Breast epithelium (tissue), 4 donors: ENCODE results near the gene ZNF599. TPM values are rescaled to one million over a fixed set of nuclear protein-coding genes. Genes with fewer than 3 reads are reported as not detected.

Source experiments
- DNase-seq, 2 donors: peaks; one replicate each; pipeline ENCODE4 v3.0.0-alpha.2; 2019; ENCODE audit warnings: low spot score in 2 of 2
- H3K27ac ChIP-seq, 2 donors: fragments of 200-600 bp; sonication (generic) in 1 of 2; one replicate each; pipeline ENCODE4 v1.5.1; 2016 to 2019; ENCODE audit warnings: mild to moderate bottlenecking in 1 of 2
- H3K27me3 ChIP-seq, 2 donors: fragments of 200-600 bp; sonication (generic) in 1 of 2; one replicate each; pipeline versions ENCODE4 v1.5.1 to v1.6.0; 2017 to 2019; ENCODE audit warnings: control low read depth in 1 of 2, mild to moderate bottlenecking in 1 of 2
- H3K36me3 ChIP-seq: fragments of 200-600 bp; one replicate; pipeline ENCODE4 v1.5.1; 2019
- H3K4me1 ChIP-seq, 2 donors: fragments of 200-600 bp; sonication (generic); one replicate each; pipeline ENCODE4 v1.5.1; 2016 to 2019; ENCODE audit warnings: control low read depth in 1 of 2
- H3K4me3 ChIP-seq, 3 donors: fragments of 200-600 bp; sonication (generic); 1 replicate in 2 of 3; 2 replicates in 1 of 3; pipeline ENCODE4 v1.5.1; 2016 to 2019; ENCODE audit warnings: mild to moderate bottlenecking in 3 of 3, moderate library complexity in 2 of 3
- H3K9me3 ChIP-seq, 2 donors: fragments of 200-600 bp; sonication (generic) in 1 of 2; one replicate each; pipeline ENCODE4 v1.5.1; 2016 to 2019; ENCODE audit warnings: control low read depth in 1 of 2
- CTCF ChIP-seq, 3 donors: fragments of 450-650 bp; IDR thresholded peaks; one replicate each; pipeline ENCODE4 v1.5.1; 2016 to 2017; ENCODE audit warnings: antibody characterized with exemption in 3 of 3, mild to moderate bottlenecking in 3 of 3, moderate library complexity in 3 of 3
- POLR2A ChIP-seq: fragments of 450-650 bp; IDR thresholded peaks from one replicate; pipeline ENCODE4 v1.6.1; 2016; ENCODE audit warnings: antibody characterized with exemption, mild to moderate bottlenecking, moderate library complexity
- POLR2AphosphoS5 ChIP-seq, 3 donors: sonication (generic); formaldehyde crosslinking; IDR thresholded peaks; one replicate each; pipeline ENCODE4 v1.6.1; 2017; ENCODE audit warnings: antibody characterized with exemption in 3 of 3
- intact Hi-C: fragments of 100-400 bp; cut with DNase I; formaldehyde crosslinking; loops from one replicate; pipeline ENCODE4 v1.15.1; 2023; ENCODE audit warnings: low total_unique reads
- total RNA-seq, 3 donors: library from RNA; depleted of rRNA; stranded (reverse); fragments of >200 nt; gene quantifications; one replicate each; pipeline ENCODE4 v1.1.0, GENCODE V29; 2016

ZNF599 gene
- total RNA-seq: 10 to 100 TPM in 1 of 3 donors, 1 to 10 TPM in 2; 5.6 to 12.7 (median 8.2) TPM

GRCh38 chr19:34772697-34773554 is at the start of gene ZNF599:
Gene ZNF599 (minus strand): TSS chr19:34773215. CDS start chr19:34772841, 374 bp downstream.
- Histone ChIP-seq H3K36me3 (no peaks in the 10 kb centered on the region), H3K9me3 (no peaks in the 10 kb centered on the region), H3K4me3 (peak within 1 kb of the TSS; percentile 84 to 85 (median 85)), H3K27ac (peak within 1 kb of the TSS; percentile 81 to 89), H3K27me3 (no peaks in the 10 kb centered on the region), H3K4me1 (no peaks in the 10 kb centered on the region)
- intact Hi-C loops: no loop called here
- TF ChIP-seq POLR2AphosphoS5 (IDR thresholded peaks at IDR 0.05): peak; percentile 67 to 80 (median 74)
- TF ChIP-seq POLR2A: peak; percentile 28
- TF ChIP-seq CTCF (IDR thresholded peaks at IDR 0.05): no peak
- DNase-seq: peak; percentile 84 to 89

GRCh38 chr19:34818270-34818669 is 45.3 kb upstream of the ZNF599 start:
- no peak overlapping the region for H3K4me3 ChIP-seq
- no peaks in the 10 kb centered on the region for H3K36me3 ChIP-seq
- intact Hi-C loops: no loop called here
- TF ChIP-seq POLR2AphosphoS5 (IDR thresholded peaks at IDR 0.05) (no peak), POLR2A (no peak), CTCF (IDR thresholded peaks at IDR 0.05) (no peak)
- H3K9me3 ChIP-seq: no peaks in the 10 kb centered on the region
- H3K27ac ChIP-seq: no peak overlapping the region
- no peak for DNase-seq
- H3K4me1 ChIP-seq: no peaks in the 10 kb centered on the region
- H3K27me3 ChIP-seq: no peaks in the 10 kb centered on the region

GRCh38 chr19:34816708-34817107 is 43.7 kb upstream of the ZNF599 start:
- no peaks in the 10 kb centered on the region for H3K36me3 ChIP-seq
- intact Hi-C loops: loop anchor here (1.0 kb wide), 1 partner anchor 21 kb away; no protein-coding TSS in a partner anchor
- H3K4me1 ChIP-seq: no peaks in the 10 kb centered on the region
- H3K9me3 ChIP-seq: no peaks in the 10 kb centered on the region
- no peaks in the 10 kb centered on the region for H3K27me3 ChIP-seq
- H3K4me3 ChIP-seq: no peak overlapping the region
- no peak for DNase-seq
- TF ChIP-seq CTCF (IDR thresholded peaks at IDR 0.05) (no peak), POLR2AphosphoS5 (IDR thresholded peaks at IDR 0.05) (no peak), POLR2A (no peak)
- H3K27ac ChIP-seq: no peak overlapping the region

GRCh38 chr19:34808566-34808965 is 35.6 kb upstream of the ZNF599 start:
- H3K27me3 ChIP-seq: no peaks in the 10 kb centered on the region
- no peak overlapping the region for H3K27ac ChIP-seq
- no peak for DNase-seq
- peaks cover 10 to 14% of the 10 kb centered on the region in 2 donors for H3K9me3 ChIP-seq
- no peak overlapping the region for H3K4me3 ChIP-seq
- TF ChIP-seq CTCF (IDR thresholded peaks at IDR 0.05) (no peak), POLR2A (no peak), POLR2AphosphoS5 (IDR thresholded peaks at IDR 0.05) (no peak)
- no peaks in the 10 kb centered on the region for H3K4me1 ChIP-seq
- intact Hi-C loops: no loop called here
- H3K36me3 ChIP-seq: no peaks in the 10 kb centered on the region
